ENCODE data around the gene TDRD15.

Gene TDRD15

GRCh38 chr2:21104030-21104660, 19.6 kb upstream of the TDRD15 start:
- H3K4me3 ChIP-seq (replicated peaks; ENCODE audit: insufficient read depth, low read length) = no peak overlapping the region
- H3K27ac ChIP-seq (replicated peaks) = no peak overlapping the region
- TF ChIP-seq POLR2AphosphoS5 (IDR thresholded peaks at IDR 0.05; ENCODE audit: low read depth) (no peak), REST (IDR thresholded peaks at IDR 0.05; ENCODE audit: insufficient replicate concordance, low read depth) (no peak), GABPA (IDR thresholded peaks at IDR 0.05; ENCODE audit: low read depth) (no peak), CTCF (IDR thresholded peaks at IDR 0.05; ENCODE audit: insufficient read depth, low read length) (no peak), SPI1 (IDR thresholded peaks at IDR 0.05; ENCODE audit: borderline replicate concordance, low read depth) (no peak)
- H3K27me3 ChIP-seq (ENCODE audit: insufficient read depth, poor library complexity, severe bottlenecking) = no peaks in the 10 kb centered on the region
- no peak for DNase-seq (ENCODE audit: low read depth in 1 of 2, low spot score in 1 of 2)

GRCh38 chr2:21111012-21111411, 12.8 kb upstream of the TDRD15 start:
- Histone ChIP-seq H3K27me3 (ENCODE audit: insufficient read depth, poor library complexity, severe bottlenecking) (no peaks in the 10 kb centered on the region), H3K27ac (replicated peaks) (no peak overlapping the region), H3K4me3 (replicated peaks; ENCODE audit: insufficient read depth, low read length) (no peak overlapping the region)
- TF ChIP-seq GABPA (IDR thresholded peaks at IDR 0.05; ENCODE audit: low read depth) = no peak
- no peak for TF ChIP-seq SPI1 (IDR thresholded peaks at IDR 0.05; ENCODE audit: borderline replicate concordance, low read depth)
- TF ChIP-seq REST (IDR thresholded peaks at IDR 0.05; ENCODE audit: insufficient replicate concordance, low read depth) = no peak
- no peak for TF ChIP-seq CTCF (IDR thresholded peaks at IDR 0.05; ENCODE audit: insufficient read depth, low read length)
- no peak for TF ChIP-seq POLR2AphosphoS5 (IDR thresholded peaks at IDR 0.05; ENCODE audit: low read depth)
- DNase-seq (ENCODE audit: low read depth in 1 of 2, low spot score in 1 of 2) = no peak

GRCh38 chr2:21117688-21118087, 6.1 kb upstream of the TDRD15 start:
- Histone ChIP-seq H3K27ac (replicated peaks) (no peak overlapping the region), H3K27me3 (ENCODE audit: insufficient read depth, poor library complexity, severe bottlenecking) (no peaks in the 10 kb centered on the region), H3K4me3 (replicated peaks; ENCODE audit: insufficient read depth, low read length) (no peak overlapping the region)
- TF ChIP-seq CTCF (IDR thresholded peaks at IDR 0.05; ENCODE audit: insufficient read depth, low read length) (no peak), GABPA (IDR thresholded peaks at IDR 0.05; ENCODE audit: low read depth) (no peak), POLR2AphosphoS5 (IDR thresholded peaks at IDR 0.05; ENCODE audit: low read depth) (no peak), SPI1 (IDR thresholded peaks at IDR 0.05; ENCODE audit: borderline replicate concordance, low read depth) (no peak), REST (IDR thresholded peaks at IDR 0.05; ENCODE audit: insufficient replicate concordance, low read depth) (no peak)
- no peak for DNase-seq (ENCODE audit: low read depth in 1 of 2, low spot score in 1 of 2)

Data from HL-60 (cell line).